HepG2 (cell line): Measurements from ENCODE around the gene HS3ST3B1. TPM values are rescaled to one million over a fixed set of nuclear protein-coding genes. Genes with fewer than 3 reads are reported as not detected.

Experiments used
- ATF7 ChIP-seq, 2 experiments: fragments of 450-650 bp in 1 of 2; sonication (generic) in 1 of 2; formaldehyde crosslinking in 1 of 2; IDR thresholded peaks; 2 replicates each; pipeline versions ENCODE4 v1.4.0 to v1.6.1; 2016 to 2020; ENCODE audit warnings: antibody characterized with exemption in 1 of 2, mild to moderate bottlenecking in 1 of 2, missing genetic modification reagents in 1 of 2
- CREM ChIP-seq, 2 experiments: sonication (generic) in 1 of 2; formaldehyde crosslinking in 1 of 2; IDR thresholded peaks; 2 replicates each; pipeline versions ENCODE4 v1.4.0 to v1.6.1; 2016 to 2020; ENCODE audit warnings: antibody characterized with exemption in 1 of 2, mild to moderate bottlenecking in 1 of 2, missing genetic modification reagents in 1 of 2
- GATAD2A ChIP-seq: IDR thresholded peaks from 2 replicates; pipeline ENCODE4 v1.6.1; 2016
- HIVEP1 ChIP-seq: sonication (generic); formaldehyde crosslinking; IDR thresholded peaks from 2 replicates; pipeline ENCODE4 v1.4.0; 2020; ENCODE audit warnings: mild to moderate bottlenecking, missing genetic modification reagents
- JDP2 ChIP-seq: sonication (generic); formaldehyde crosslinking; IDR thresholded peaks from 2 replicates; pipeline ENCODE4 v1.8.1; 2022; ENCODE audit warnings: missing genetic modification reagents, borderline replicate concordance
- NFIC ChIP-seq: IDR thresholded peaks from 2 replicates; pipeline ENCODE4 v1.6.1; 2012; ENCODE audit warnings: mild to moderate bottlenecking, low read length, inconsistent platforms
- NFKB2 ChIP-seq: sonication (generic); formaldehyde crosslinking; IDR thresholded peaks from 2 replicates; pipeline ENCODE4 v1.4.0; 2020; ENCODE audit warnings: missing genetic modification reagents, borderline replicate concordance
- NR1H2 ChIP-seq: sonication (generic); formaldehyde crosslinking; IDR thresholded peaks from 2 replicates; pipeline ENCODE4 v1.8.1; 2022; ENCODE audit warnings: low read depth, missing genetic modification reagents, borderline replicate concordance
- SAP130 ChIP-seq: IDR thresholded peaks from 2 replicates; pipeline ENCODE4 v1.6.1; 2016; ENCODE audit warnings: low read depth
- SOX5 ChIP-seq: IDR thresholded peaks from 2 replicates; pipeline ENCODE4 v1.6.1; 2016; ENCODE audit warnings: borderline replicate concordance
- SP140L ChIP-seq: sonication (generic); formaldehyde crosslinking; IDR thresholded peaks from 2 replicates; pipeline ENCODE4 v1.4.0; 2020; ENCODE audit warnings: missing genetic modification reagents, borderline replicate concordance
- ZC3H13 ChIP-seq: sonication (generic); formaldehyde crosslinking; IDR thresholded peaks from 2 replicates; pipeline ENCODE4 v1.8.1; 2023; ENCODE audit warnings: mild to moderate bottlenecking, missing genetic modification reagents, moderate library complexity
- ZFP36 ChIP-seq: fragments of 150-350 bp; IDR thresholded peaks from 2 replicates; pipeline ENCODE4 v1.6.1; 2018; ENCODE audit warnings: borderline replicate concordance, low read length, low read depth; ENCODE audit not compliant: partially characterized antibody
- ZFP62 ChIP-seq: sonication (generic); formaldehyde crosslinking; IDR thresholded peaks from 2 replicates; pipeline ENCODE4 v1.4.0; 2020; ENCODE audit warnings: missing genetic modification reagents
- ZMAT3 ChIP-seq: sonication (generic); formaldehyde crosslinking; conservative IDR thresholded peaks from 2 replicates; pipeline ENCODE4 v1.7.0; 2021; ENCODE audit warnings: missing genetic modification reagents
- ZNF17 ChIP-seq: sonication (generic); formaldehyde crosslinking; IDR thresholded peaks from 2 replicates; pipeline ENCODE4 v1.5.0; 2020; ENCODE audit warnings: mild to moderate bottlenecking, missing genetic modification reagents
- ZNF24 ChIP-seq: fragments of 450-650 bp; IDR thresholded peaks from 2 replicates; pipeline ENCODE4 v1.6.1; 2017; ENCODE audit warnings: antibody characterized with exemption, mild to moderate bottlenecking
- ZNF335 ChIP-seq: sonication (generic); formaldehyde crosslinking; IDR thresholded peaks from 2 replicates; pipeline ENCODE4 v1.4.0; 2020; ENCODE audit warnings: missing genetic modification reagents
- polyA plus RNA-seq, 8 experiments: library from polyadenylated mRNA; depleted of rRNA in 3 of 8; stranded (reverse) in 7 of 8; unstranded in 1 of 8; fragments of >200 nt; fragmentation: Illumina TruSeq in 4 of 8; extraction: Trizol in 4 of 8; gene quantifications; 2 replicates each; pipeline versions ENCODE4 v1.2.1 to v1.2.3, GENCODE V29; 2011 to 2016; ENCODE audit warnings: low read depth in 4 of 8, missing spikeins in 1 of 8, mixed read lengths in 1 of 8; ENCODE audit not compliant: insufficient read depth in 1 of 8
- total RNA-seq, 5 experiments: library from RNA; depleted of rRNA; stranded (reverse); fragments of >200 nt; fragmentation: Illumina TruSeq; extraction: Trizol; gene quantifications; 2 replicates each; pipeline ENCODE4 v1.2.3, GENCODE V29; 2016; ENCODE audit warnings: low read depth in 1 of 5
- TF ChIP-seq, protein P1 (sequence below): sonication (generic); formaldehyde crosslinking; IDR thresholded peaks from 2 replicates; pipeline ENCODE4 v1.5.0; 2020; ENCODE audit warnings: missing genetic modification reagents, mild to moderate bottlenecking, borderline replicate concordance
- TF ChIP-seq, protein P2 (sequence below): sonication (generic); formaldehyde crosslinking; IDR thresholded peaks from 2 replicates; pipeline ENCODE4 v1.5.1; 2020; ENCODE audit warnings: mild to moderate bottlenecking, missing genetic modification reagents, borderline replicate concordance
- TF ChIP-seq, protein P3 (sequence below): sonication (generic); formaldehyde crosslinking; IDR thresholded peaks from 2 replicates; pipeline ENCODE4 v1.4.0; 2020; ENCODE audit warnings: mild to moderate bottlenecking, missing genetic modification reagents
- TF ChIP-seq, protein P4 (sequence below): sonication (generic); formaldehyde crosslinking; IDR thresholded peaks from 2 replicates; pipeline ENCODE4 v1.5.0; 2020; ENCODE audit warnings: missing genetic modification reagents
- TF ChIP-seq, protein P5 (sequence below): sonication (generic); formaldehyde crosslinking; IDR thresholded peaks from 2 replicates; pipeline ENCODE4 v1.4.0; 2020; ENCODE audit warnings: missing genetic modification reagents, borderline replicate concordance

The HS3ST3B1 gene
- total and polyA plus RNA-seq, 2 of the 13 experiments (the other 11 are each of a cell fraction or from before 2014, with no cell fraction given), result 15.7 to 39.5 TPM

DNA sequence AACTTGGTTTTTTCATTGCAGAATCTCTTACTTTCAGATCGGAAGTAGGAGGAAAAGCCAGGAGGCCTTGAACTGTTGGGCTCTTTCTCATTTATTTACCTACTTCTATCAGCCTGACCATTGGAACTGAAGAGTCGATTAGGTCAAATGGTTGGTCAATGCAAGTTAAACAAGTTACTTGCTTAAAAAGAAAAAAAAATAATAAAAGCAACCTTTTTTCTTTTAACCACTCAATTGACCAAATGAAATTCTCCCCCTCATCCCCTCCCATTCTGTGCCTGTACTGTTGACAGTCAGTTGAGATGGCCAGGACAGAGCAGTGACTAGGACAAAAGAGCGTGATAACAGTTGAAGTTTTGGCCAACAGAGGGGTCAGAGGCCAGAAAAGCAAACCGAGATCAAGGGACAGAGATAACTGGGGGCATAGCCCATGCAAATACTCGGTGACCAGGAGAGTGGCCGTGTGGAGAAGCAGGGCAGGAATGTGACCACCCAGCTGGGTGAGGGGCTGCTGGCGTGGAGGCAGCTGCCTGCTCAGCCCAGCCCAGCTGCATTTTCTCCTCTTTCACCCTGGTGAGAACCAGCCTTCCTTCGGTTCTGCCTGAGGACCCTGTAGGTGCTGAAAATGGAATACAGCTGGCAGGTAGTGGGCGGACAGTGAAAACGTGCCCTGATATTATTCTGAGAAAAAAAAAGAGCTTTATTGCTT is 72.2 kb downstream of the HS3ST3B1 start (continued):
- TF ChIP-seq, protein P1, sequence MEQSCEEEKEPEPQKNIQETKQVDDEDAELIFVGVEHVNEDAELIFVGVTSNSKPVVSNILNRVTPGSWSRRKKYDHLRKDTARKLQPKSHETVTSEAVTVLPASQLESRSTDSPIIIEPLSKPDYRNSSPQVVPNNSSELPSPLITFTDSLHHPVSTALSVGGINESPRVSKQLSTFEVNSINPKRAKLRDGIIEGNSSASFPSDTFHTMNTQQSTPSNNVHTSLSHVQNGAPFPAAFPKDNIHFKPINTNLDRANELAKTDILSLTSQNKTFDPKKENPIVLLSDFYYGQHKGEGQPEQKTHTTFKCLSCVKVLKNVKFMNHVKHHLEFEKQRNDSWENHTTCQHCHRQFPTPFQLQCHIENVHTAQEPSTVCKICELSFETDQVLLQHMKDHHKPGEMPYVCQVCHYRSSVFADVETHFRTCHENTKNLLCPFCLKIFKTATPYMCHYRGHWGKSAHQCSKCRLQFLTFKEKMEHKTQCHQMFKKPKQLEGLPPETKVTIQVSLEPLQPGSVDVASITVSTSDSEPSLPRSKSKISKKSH (CRISPR knock-in tag), result 0 out of 2 replicates have a peak, but pooled peaks have one; percentile 45
- TF ChIP-seq ZNF17 (CRISPR knock-in tag) (no peak), ZMAT3 (CRISPR knock-in tag) (no peak), NFIC (peak; percentile 98), ZC3H13 (CRISPR knock-in tag) (no peak), ZFP36 (no peak), SOX5 (peak; percentile 91), CREM (IDR thresholded peaks at IDR 0.05) (peak; percentile 96), CREM (CRISPR knock-in tag; IDR thresholded peaks at IDR 0.05) (no peak), HIVEP1 (CRISPR knock-in tag) (peak; percentile 55; the same call in 1 of the 2 replicates), NR1H2 (CRISPR knock-in tag) (no peak), NFKB2 (CRISPR knock-in tag) (peak; percentile 73; the same call in 1 of the 2 replicates), ATF7 (IDR thresholded peaks at IDR 0.05) (no peak), ATF7 (CRISPR knock-in tag; IDR thresholded peaks at IDR 0.05) (0 out of 2 replicates have a peak, but pooled peaks have one; percentile 66), ZNF335 (CRISPR knock-in tag) (peak; percentile 8; the same call in 1 of the 2 replicates), GATAD2A (CRISPR knock-in tag) (peak; percentile 79), SP140L (CRISPR knock-in tag) (no peak), ZFP62 (no peak), SAP130 (CRISPR knock-in tag) (peak; percentile 84), ZNF24 (no peak), JDP2 (no peak; the same call in 1 of the 2 replicates)
- TF ChIP-seq, protein P2, sequence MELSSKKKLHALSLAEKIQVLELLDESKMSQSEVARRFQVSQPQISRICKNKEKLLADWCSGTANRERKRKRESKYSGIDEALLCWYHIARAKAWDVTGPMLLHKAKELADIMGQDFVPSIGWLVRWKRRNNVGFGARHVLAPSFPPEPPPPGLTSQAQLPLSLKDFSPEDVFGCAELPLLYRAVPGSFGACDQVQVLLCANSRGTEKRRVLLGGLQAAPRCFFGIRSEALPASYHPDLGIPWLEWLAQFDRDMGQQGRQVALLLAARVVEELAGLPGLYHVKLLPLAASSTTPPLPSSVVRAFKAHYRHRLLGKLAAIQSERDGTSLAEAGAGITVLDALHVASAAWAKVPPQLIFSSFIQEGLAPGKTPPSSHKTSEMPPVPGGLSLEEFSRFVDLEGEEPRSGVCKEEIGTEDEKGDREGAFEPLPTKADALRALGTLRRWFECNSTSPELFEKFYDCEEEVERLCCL, result 0 out of 2 replicates have a peak, but pooled peaks have one; percentile 45
- TF ChIP-seq, protein P3, sequence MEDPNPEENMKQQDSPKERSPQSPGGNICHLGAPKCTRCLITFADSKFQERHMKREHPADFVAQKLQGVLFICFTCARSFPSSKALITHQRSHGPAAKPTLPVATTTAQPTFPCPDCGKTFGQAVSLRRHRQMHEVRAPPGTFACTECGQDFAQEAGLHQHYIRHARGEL (CRISPR knock-in tag), result no peak
- TF ChIP-seq, protein P4, sequence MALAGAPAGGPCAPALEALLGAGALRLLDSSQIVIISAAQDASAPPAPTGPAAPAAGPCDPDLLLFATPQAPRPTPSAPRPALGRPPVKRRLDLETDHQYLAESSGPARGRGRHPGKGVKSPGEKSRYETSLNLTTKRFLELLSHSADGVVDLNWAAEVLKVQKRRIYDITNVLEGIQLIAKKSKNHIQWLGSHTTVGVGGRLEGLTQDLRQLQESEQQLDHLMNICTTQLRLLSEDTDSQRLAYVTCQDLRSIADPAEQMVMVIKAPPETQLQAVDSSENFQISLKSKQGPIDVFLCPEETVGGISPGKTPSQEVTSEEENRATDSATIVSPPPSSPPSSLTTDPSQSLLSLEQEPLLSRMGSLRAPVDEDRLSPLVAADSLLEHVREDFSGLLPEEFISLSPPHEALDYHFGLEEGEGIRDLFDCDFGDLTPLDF, result no peak
- TF ChIP-seq, protein P5, sequence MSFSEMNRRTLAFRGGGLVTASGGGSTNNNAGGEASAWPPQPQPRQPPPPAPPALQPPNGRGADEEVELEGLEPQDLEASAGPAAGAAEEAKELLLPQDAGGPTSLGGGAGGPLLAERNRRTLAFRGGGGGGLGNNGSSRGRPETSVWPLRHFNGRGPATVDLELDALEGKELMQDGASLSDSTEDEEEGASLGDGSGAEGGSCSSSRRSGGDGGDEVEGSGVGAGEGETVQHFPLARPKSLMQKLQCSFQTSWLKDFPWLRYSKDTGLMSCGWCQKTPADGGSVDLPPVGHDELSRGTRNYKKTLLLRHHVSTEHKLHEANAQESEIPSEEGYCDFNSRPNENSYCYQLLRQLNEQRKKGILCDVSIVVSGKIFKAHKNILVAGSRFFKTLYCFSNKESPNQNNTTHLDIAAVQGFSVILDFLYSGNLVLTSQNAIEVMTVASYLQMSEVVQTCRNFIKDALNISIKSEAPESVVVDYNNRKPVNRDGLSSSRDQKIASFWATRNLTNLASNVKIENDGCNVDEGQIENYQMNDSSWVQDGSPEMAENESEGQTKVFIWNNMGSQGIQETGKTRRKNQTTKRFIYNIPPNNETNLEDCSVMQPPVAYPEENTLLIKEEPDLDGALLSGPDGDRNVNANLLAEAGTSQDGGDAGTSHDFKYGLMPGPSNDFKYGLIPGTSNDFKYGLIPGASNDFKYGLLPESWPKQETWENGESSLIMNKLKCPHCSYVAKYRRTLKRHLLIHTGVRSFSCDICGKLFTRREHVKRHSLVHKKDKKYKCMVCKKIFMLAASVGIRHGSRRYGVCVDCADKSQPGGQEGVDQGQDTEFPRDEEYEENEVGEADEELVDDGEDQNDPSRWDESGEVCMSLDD (CRISPR knock-in tag), result no peak
